HG02970 (cell line): ENCODE results near the gene CBARP.
"Not testable (repeated sequence)": the region's sequence is repeated elsewhere in the genome, so short reads cannot be mapped to it uniquely, and the experiment has no call there.

ENCODE experiments used
- ATAC-seq: cut with Tn5 transposase; IDR thresholded peaks from one replicate; pipeline ENCODE4 v1.9.1; 2021; ENCODE audit warnings: mild to moderate bottlenecking, moderate library complexity, moderate number of reproducible peaks; ENCODE audit not compliant: unreplicated experiment, low FRiP score

The CBARP gene

DNA sequence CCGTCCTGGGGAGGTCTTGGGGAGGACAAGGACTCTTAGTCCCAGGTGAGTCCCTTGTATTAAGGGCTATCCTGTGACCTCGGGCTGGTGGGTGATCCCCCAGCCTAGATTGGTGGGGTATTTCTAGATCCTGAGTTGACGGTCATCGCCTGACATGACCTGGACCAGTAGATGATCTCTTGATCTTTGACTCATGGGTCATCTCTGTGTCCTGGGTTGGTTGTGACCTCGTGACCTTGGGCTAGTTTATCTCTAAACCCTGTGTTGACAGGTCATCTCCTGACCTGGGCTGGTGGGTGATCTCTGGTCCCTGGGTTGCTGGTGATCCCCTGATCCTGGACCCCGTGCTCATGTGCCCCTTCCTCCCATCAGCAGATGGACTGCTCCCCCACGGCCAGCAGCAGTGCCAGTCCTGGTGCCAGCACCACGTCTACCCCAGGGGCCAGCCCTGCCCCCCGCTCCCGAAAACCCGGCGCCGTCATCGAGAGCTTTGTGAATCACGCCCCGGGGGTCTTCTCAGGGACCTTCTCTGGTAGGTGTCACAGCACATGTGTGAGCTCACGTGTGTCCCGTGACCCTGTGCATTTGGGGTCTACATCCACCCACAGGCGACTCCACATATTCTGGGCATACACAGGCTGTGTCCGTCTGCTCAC lies 16.9 kb upstream of the CBARP start:
- ATAC-seq, result no peak

DNA sequence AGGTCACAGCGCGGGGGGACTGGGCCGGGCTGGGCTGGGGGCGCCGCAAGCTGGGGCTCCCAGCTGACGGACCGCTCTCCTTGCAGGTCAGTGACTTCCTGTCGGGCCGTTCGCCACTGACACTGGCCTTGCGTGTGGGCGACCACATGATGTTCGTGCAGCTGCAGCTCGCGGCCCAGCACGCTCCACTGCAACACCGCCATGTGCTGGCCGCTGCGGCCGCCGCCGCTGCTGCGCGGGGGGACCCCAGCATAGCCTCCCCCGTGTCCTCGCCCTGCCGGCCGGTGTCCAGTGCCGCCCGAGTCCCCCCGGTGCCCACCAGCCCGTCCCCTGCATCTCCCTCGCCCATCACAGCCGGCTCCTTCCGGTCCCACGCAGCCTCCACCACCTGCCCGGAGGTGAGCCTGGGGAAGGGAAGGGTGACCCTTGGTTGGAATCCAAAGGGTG lies 16.3 kb upstream of the CBARP start:
- no peak for ATAC-seq

DNA sequence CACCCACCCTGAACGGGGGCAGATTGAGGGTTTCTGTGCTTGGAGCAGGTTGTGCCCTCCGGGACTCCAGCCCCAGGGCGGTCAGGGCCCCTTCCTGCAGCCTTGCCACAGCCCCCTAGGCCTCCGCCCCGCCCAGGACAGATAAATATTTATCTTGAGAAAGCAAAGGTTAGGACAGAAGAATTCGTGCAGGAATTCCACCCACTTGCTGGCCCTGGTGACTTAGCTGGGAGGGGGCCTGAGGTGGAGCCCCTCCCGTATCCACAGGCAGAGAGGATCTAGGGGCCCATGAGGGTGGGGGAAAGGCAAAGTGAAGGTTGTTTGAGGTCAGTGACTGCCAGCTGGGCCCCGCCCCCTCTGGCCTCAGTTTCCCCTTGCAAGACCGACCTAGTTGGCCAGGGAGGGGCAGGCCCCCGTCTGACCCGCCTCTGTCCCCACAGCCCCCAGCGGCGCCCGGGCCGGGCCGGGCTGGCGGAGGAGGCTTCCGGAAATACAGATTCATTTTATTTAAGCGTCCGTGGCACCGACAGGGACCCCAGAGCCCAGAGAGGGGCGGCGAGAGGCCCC lies 15.8 kb upstream of the CBARP start:
- no peak for ATAC-seq

DNA sequence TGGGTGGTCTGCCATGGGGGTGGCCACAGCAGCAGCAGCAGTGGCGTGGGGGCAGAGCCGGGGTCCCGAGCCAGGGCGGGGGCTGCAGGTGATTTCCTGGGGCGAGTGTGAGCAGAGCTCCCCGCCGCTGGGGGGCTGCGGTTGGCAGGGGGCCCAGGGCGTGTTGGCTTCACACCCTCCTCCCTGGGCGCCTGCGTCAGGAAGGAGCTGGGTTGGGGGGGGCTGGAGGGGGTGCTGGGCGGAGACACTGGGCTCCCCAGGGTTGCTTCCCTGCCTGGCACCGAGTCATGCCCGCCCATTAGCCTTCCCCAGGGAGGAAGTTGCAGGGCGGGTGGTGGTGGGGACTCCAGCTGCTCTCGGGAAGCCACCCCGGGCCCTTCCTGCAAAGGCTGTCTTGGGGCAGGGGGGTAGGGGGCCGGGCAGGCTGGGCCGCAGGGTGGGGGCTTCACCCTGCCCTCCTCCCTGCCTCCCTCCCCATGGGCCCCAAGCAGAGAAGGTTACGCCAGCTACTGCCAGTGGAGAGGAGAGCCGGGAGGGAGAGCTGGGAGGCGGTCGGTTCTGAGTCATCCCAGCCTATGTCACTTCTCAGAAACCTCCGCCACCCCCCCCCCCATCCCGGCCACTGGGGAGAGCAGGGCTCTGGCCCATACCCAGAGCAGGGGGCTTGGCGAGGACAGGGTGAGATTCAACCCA lies 15.2 kb upstream of the CBARP start:
- ATAC-seq, result no peak

DNA sequence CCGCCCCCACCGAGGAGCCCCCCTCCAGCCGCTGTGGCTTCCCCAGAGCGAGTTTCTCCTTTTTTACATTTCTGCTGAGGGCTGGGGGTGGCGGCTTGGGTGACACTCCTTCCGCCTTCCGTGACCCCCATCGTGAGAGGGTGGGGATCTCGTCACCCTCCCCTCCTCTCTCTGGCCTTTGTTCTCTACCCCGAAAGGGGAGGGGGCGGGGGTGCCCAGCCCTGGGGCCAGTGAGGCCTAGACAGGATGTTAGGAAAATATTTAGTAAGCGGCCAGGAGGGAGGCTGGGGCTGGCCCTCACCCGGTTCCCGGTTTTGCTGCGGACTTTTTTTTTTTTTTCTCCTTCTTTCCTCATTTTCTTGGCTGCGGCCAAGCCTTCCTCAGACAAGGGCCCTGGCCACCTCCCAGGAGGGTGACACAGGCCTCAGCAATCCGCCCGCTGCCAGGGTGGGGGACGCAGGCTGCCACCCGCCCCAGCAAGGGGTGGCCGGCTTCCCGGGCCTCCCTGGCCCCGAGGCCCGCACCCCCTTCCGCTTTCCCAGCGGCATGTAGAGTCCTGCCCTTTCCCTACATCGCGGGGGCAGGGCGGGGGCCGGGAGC lies 14.5 kb upstream of the CBARP start:
- no peak for ATAC-seq

DNA sequence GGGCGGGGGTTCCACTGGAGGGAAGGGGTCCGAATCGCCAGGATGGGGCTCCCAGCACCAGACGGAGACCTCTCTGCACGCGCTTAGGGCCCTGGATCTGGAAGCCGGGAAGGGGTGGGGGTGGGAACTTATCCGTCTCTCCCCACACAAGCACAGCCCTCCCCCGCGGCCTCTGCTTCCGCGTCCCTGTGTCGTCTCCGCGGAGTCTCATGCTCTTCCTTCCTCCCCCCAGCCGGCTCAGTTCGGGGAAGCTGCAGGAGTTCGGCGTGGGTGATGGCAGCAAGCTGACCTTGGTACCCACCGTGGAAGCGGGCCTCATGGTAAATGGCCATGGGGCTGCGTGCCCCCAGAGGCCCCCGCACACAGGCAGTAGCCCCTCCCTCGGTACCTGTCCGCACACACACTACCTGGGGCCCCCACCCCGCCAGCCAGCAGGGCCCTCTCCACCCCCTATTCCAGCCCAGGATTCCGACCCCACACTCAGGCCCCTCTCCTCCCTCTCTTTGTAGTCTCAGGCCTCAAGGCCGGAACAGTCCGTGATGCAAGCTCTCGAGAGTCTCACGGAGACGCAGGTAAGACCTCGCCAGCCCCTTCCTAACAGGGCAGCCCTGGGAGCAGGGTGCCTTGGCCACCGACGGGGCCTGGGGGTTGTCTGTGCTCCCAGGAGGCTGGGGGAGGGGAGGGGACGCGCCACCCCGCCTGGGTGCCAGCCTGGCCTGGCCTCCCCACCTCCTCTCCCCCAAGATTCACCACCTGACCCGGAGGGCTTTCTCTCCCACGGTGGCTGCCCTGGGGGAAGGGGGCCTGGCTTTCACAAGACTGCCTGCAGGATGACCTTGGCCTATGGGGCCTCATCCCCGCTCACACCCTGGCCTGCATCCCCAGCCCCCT lies 13.8 kb upstream of the CBARP start:
- ATAC-seq, result no peak

DNA sequence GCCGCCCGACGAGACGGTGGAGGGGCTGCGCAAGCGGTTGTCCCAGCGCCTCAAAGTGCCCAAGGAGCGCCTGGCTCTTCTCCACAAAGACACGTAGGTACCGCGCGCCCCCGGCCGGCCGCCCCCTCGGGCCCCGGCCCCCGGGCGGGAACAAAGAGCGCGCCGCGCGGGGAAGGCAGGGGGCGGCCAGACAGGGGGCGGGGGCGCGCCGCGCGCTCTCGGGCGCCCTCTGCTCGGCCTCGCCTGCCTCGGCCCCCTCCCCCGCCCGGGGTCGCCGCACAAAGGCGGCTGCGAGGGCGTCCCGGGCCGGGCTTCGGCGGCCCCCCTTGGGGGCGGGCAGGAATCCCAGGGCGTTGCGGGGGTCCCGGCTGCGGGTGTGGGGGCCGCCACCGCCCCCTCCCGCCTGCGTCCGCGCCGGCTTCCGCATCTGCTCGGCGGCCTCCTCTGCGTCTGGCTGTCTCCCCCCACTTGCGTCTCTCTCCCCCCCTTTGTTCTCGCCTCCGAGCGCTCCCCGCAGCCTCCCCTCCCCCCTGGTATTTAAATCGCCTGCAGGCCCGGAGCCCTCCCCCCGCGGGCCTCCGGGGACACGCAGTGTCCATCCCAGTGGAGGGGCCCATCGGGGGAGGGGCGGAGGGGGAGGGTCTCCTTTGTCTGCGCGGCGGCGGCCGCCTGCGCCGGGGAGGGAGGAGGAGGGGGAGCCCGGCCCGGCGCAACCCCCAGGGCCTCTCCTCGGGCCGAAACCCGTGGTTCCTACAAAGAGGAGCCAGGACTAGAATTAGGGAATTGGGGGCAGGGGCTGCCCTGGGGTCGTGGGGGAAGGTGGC lies 12.8 kb upstream of the CBARP start:
- ATAC-seq, result no peak

DNA sequence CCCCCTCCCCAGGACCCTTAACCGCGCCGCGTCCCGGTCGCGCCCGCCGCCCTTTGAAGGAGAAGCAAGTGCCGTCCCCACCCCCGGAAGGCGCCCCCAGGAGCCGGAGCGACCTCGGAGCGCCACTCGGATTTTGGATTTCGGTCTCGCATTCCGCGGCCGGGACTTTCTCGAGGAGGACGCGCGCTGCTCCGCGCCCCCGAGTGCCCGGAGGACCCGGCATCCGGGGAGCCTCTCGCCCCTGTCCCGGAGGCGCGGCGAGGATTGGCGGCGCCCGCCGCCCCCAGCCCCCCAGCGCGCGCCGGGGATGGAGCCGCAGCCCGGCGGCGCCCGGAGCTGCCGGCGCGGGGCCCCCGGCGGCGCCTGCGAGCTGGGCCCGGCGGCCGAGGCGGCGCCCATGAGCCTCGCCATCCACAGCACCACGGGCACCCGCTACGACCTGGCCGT lies 12.2 kb upstream of the CBARP start:
- no peak for ATAC-seq

DNA sequence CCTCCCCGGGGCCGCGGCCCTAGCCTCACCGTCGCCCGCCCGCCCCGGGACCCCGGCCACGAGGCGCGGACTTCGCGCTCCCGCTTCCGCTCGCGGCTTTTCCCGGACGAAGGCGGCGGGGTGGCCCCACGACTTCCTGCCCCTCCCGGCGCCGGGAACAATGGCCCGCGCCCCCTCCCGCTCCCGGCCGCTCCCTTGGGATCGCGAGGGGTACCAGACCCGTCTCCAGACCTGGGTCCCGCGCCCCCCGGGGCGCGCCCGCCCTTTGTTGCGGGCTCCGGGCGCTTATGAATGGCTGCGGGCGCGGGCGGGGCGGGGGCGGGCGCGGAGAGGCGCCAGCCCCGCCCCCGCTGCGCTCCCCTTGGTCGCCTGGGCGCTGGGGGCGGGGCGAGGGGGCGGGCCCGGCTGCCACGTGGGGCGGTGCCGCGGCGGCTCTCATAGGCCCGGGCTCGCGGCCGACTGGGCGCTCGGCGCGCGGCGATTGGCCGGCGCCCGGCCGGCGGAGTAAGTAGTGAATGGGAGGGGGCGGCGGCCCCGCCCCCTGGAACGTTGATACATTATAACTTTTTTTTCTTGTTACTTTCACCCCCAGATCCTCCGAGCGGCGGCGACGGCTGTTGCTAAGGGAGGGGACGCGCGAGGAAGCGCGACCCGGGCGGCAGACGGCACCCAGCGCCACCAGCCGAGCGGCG lies 11.6 kb upstream of the CBARP start:
- ATAC-seq, result peak; percentile 41

DNA sequence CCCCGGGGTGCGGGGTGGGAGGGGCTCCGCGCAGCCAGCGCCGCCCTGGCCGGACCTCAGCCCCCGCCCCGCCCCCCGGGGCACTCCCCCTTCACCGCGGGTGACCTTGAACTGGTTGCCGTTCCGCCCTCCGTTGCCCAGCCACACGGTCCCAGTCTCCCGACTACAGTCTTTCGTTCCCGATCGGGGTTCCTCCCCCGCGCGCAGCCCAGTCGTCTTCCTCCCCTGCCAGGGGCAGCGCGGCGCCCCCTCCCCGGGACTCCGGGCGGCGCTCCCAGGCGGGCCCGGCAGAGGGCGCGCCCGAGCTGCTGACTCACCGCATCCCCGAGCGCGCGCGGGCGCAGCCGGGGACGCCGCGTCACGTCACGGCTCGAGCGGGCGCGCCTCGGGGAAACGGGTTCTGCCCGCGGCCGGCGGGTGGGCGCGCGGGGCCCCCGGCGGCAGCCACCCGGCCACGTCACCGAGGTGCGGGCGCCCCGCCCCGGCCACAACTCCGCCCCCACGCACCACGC lies 11.0 kb upstream of the CBARP start:
- ATAC-seq, result peak; percentile 31

DNA sequence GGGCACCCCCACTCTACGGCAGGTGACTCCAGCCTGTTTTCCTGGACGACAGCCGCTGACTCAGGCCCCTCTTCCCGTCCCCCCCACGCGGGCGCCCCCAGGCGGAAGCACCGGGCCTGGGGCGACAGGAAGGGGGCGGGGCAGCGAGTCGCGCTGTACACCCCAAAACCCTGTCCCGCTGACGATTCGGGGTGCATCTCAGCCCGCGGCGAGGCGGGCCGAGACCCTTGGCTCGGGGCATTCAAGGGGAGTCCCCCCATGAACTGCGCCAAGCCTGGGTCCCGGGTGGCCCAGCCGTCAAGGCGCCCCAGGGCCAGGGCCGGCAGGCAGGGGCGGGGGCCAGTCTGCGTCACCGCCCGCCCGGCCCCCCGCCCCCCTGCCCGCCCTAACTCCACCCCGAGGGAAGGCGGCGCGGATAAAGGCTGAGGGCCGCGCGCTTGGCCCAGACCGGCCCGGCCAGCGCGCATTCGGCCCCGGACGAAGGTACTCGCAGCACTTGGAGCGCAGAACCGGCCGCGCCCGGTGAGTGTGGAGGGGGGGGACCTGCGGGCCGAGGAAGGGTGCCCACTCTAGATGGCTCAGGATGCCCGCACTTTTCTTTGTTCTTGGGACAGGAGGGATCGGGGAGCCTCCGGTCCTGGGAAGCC lies 10.5 kb upstream of the CBARP start, which contains the start of gene MIDN:
TSS of gene MIDN (plus strand) at position 445 of the 647 bp plus-strand sequence. CDS start 1,714 bp downstream, outside the sequence.
- ATAC-seq, result peak; percentile 0

DNA sequence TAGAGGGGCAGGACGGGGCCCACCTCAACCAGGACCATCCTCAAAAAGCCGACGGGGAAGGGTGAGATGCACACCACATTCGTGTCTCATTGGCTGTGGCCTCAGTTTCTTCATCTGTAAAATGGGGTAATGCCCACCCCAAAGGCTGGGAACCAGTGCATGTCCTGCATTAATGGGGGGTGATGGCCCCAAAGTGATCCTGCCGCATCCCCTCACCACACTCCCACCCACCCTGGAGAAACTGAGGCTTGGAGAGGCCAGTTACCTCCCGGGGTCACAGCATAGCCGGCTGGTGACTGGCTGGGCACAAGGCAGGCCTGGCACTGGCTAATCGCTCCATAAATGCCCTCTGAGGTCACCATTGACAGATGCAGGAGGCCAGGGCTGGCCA lies 9.9 kb upstream of the CBARP start:
- ATAC-seq, result no peak

DNA sequence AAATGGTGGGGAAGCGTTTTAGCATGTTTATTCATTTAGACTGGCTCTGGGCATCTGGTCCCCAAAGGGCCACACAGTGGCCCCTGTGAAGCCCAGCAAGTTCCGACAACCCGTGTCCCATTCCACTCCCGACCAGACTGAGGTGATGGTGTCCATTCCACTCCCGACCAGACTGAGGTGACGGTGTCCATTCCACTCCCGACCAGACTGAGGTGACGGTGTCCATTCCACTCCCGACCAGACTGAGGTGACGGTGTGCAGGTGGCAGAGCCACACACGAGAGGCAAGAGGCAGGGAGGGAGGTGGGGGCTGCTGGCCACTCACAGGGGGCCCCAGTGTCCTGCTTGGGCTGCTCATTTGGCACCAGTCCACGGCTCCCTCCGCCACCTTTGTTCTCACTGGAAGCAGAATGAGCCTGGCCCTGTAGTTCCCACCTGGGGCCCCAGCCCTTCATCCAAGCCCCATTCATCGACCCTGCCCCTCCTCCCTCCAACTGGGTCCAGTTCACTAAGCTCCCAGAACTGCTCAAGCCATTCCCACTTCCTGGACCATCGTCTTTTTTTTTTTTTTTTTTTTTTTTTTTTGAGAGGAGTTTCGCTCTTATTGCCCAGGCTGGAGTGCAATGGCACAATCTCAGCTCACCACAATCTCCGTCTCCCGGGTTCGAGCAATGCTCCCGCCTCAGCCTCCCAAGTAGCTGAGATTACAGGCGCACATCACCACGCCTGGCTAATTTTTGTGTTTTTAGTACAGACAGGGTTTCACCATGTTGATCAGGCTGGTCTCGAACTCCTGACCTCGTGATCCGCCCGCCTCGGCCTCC lies 8.7 kb upstream of the CBARP start:
- not testable (repeated sequence) for ATAC-seq

DNA sequence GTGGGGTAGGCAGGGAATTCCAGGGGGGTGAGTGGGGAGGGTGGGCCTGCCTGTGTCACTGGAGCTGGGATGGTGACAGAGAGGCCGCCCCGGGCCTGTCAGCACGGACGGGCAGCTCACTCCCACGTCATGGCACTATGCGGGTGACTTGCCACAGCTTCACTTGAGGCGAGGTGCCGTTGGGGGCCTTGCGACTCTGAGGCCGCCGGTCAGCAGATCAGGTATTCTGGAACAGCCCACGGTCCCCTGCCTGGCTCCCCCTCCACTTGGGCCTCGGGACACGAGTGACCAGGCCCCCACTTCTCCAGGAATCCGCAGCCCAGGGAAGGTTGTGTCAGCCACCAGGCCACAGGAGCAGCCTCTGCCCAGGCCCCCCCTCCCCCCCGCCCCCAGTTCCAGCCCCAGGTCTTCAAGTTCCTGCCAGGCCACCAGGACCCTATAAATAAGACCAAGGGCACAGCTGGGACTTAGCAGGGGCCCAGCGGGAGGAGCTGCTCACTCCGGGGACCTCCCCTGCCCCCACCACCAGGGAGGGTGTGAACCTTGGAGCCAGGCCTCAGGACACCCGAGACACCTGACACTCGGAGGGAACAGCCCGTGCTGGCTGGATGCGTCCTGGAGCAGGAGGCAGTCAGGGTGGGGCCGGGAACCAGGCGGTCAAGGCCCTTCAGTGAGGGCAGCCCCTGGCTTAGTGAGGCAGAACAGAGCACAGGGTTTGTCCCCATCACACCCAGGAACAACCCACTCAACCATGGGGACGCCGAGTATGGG lies 7.9 kb upstream of the CBARP start:
- no peak for ATAC-seq

DNA sequence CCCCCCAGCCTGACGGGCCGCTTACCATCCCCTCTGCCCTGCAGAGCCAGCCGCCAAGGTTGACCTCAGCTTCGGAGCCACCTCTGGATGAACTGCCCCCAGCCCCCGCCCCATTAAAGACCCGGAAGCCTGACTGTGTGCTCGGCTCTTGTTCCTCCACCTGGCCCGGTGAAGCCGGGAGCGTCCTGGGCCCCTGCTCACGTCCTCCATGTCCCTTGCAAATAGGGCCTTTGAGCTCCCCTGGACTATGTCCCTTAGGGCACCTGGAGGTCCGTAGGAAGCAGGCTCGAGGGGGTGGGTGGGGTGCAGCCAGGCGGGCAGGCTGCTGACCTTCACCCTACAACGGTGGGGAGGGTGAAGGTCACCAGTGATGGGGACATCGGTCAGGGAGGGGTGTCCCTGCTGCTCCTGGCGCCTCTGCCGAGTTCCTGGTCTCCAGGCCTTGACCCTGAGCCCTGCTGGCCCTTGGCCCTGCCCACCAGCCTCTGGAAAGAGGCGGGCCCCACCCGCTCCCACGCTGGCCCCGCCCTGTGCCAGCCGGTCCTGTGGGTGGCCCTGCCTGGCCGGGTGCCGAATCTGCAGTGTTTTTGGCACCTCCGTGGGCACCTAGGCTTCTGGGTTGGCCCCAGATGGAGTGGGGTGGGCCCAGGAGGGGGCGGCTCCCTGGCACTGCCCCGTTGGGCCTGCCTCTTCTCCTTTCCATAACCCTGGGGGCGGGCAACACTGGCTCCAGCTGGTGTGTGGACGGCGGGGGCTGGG lies 7.1 kb upstream of the CBARP start:
- ATAC-seq, result no peak
